SU-DHL-6 (cell line): Measurements from ENCODE around the gene ZBTB24.
"Not testable (repeated sequence)": the region's sequence is repeated elsewhere in the genome, so short reads cannot be mapped to it uniquely, and the experiment has no call there.

Experiments used
- H2AFZ ChIP-seq: fragments of 200-600 bp; sonication (generic); 2 replicates; pipeline ENCODE4 v1.6.1; 2014; ENCODE audit warnings: low read depth, mild to moderate bottlenecking, moderate library complexity, mixed read lengths, antibody characterized with exemption, low read length; ENCODE audit not compliant: severe bottlenecking
- H3F3A ChIP-seq: fragments of 200-600 bp; shearing (Covaris generic); 2 replicates; pipeline ENCODE4 v1.6.0; 2016; ENCODE audit warnings: antibody characterized with exemption, mild to moderate bottlenecking; ENCODE audit not compliant: insufficient read depth
- H3K27ac ChIP-seq: fragments of 200-600 bp; sonication (generic); 2 replicates; pipeline ENCODE4 v1.5.1; 2016; ENCODE audit warnings: low read depth, mild to moderate bottlenecking, low read length, moderate library complexity, mixed read lengths
- H3K27me3 ChIP-seq: fragments of 200-600 bp; sonication (generic), shearing (Covaris generic); 2 replicates; pipeline ENCODE4 v1.6.0; 2014; ENCODE audit warnings: mild to moderate bottlenecking, low read length
- H3K36me3 ChIP-seq: fragments of 200-600 bp; sonication (generic); 2 replicates; pipeline ENCODE4 v1.6.1; 2014; ENCODE audit warnings: mild to moderate bottlenecking, low read length, mixed read lengths
- H3K4me2 ChIP-seq: fragments of 300-600, 200-600 bp; shearing (Covaris generic), sonication (generic); 2 replicates; pipeline ENCODE4 v1.6.0; 2014; ENCODE audit warnings: low read length, low read depth, mild to moderate bottlenecking; ENCODE audit not compliant: poor library complexity, severe bottlenecking
- H3K4me3 ChIP-seq: fragments of 200-600 bp; sonication (generic); 2 replicates; pipeline ENCODE4 v1.5.1; 2014; ENCODE audit warnings: antibody characterized with exemption, low read length, mild to moderate bottlenecking, mixed read lengths; ENCODE audit not compliant: insufficient read depth, poor library complexity, severe bottlenecking
- H3K79me2 ChIP-seq: fragments of 200-600 bp; sonication (generic); 2 replicates; pipeline ENCODE4 v1.6.1; 2014; ENCODE audit warnings: mild to moderate bottlenecking, low read length, moderate library complexity; ENCODE audit not compliant: insufficient read depth
- H3K9ac ChIP-seq: fragments of 200-600 bp; sonication (generic); 2 replicates; pipeline ENCODE4 v1.7.0; 2014; ENCODE audit warnings: mild to moderate bottlenecking, low read length
- H3K9me2 ChIP-seq: fragments of 200-600 bp; sonication (generic); replicated peaks from 2 replicates; pipeline ENCODE4 v1.6.1; 2014; ENCODE audit warnings: low read length; ENCODE audit not compliant: insufficient read depth
- H3K9me3 ChIP-seq: fragments of 200-600 bp; sonication (generic); 2 replicates; pipeline ENCODE4 v1.6.1; 2014; ENCODE audit warnings: low read length, mixed read lengths; ENCODE audit not compliant: insufficient read depth
- H4K20me1 ChIP-seq: fragments of 200-600 bp; sonication (generic); 2 replicates; pipeline ENCODE4 v1.6.1; 2014; ENCODE audit warnings: low read depth, mild to moderate bottlenecking, antibody characterized with exemption, low read length, moderate library complexity, mixed read lengths
- CTCF ChIP-seq: fragments of 200-600 bp; sonication (generic); IDR thresholded peaks from one replicate; pipeline ENCODE4 v1.5.1; 2017; ENCODE audit warnings: antibody characterized with exemption, mild to moderate bottlenecking, low read length, moderate library complexity; ENCODE audit not compliant: insufficient read depth, poor library complexity, severe bottlenecking
- EZH2phosphoT487 ChIP-seq: fragments of 200-600 bp; sonication (generic), shearing (Covaris generic); conservative IDR thresholded peaks from 2 replicates; pipeline ENCODE4 v1.6.1; 2018; ENCODE audit warnings: mild to moderate bottlenecking, antibody characterized with exemption, low read length, moderate library complexity, mixed read lengths

Gene ZBTB24

GRCh38 chr6:109465772-109466171 lies 17.2 kb downstream of the ZBTB24 start:
- Histone ChIP-seq H3K9me2 (no peaks in the 10 kb centered on the region), H3F3A (no peaks in the 10 kb centered on the region), H3K27me3 (no peaks in the 10 kb centered on the region), H3K9ac (no peak overlapping the region), H3K9me3 (no peaks in the 10 kb centered on the region), H3K4me2 (no peak overlapping the region), H3K4me3 (no peak overlapping the region), H2AFZ (no peak overlapping the region), H3K79me2 (peaks cover 21% of the 10 kb centered on the region), H3K27ac (no peak overlapping the region), H3K36me3 (peaks cover 59% of the 10 kb centered on the region), H4K20me1 (no peaks in the 10 kb centered on the region)
- no peak for TF ChIP-seq CTCF
- no peak for TF ChIP-seq EZH2phosphoT487

- no peaks in the 10 kb centered on the region for H3K27me3 ChIP-seq
Observed at GRCh38 chr6:109461733-109462526, 21.1 kb downstream of the ZBTB24 start.

GRCh38 chr6:109461205-109461604 lies 21.8 kb downstream of the ZBTB24 start:
- not testable (repeated sequence) for H3K27ac ChIP-seq, H3K4me3 ChIP-seq, H3K9me2 ChIP-seq, H3K9ac ChIP-seq, H2AFZ ChIP-seq, H3K9me3 ChIP-seq, H4K20me1 ChIP-seq, H3K4me2 ChIP-seq, H3K27me3 ChIP-seq
- peaks cover 34% of the 10 kb centered on the region for H3F3A ChIP-seq
- peaks cover 20% of the 10 kb centered on the region for H3K79me2 ChIP-seq
- peaks cover 41% of the 10 kb centered on the region for H3K36me3 ChIP-seq

More at GRCh38 chr6:109461733-109462526, 21.1 kb downstream of the ZBTB24 start:
- no peaks in the 10 kb centered on the region for H4K20me1 ChIP-seq
- H2AFZ ChIP-seq: no peak overlapping the region
- H3K9me3 ChIP-seq: no peaks in the 10 kb centered on the region
- H3K27ac ChIP-seq: no peak overlapping the region
- H3K4me3 ChIP-seq: no peak overlapping the region
- H3K4me2 ChIP-seq: no peak overlapping the region
- peaks cover 27% of the 10 kb centered on the region for H3F3A ChIP-seq
- H3K9ac ChIP-seq: no peak overlapping the region
- no peaks in the 10 kb centered on the region for H3K9me2 ChIP-seq
- no peak for TF ChIP-seq EZH2phosphoT487
- no peak for TF ChIP-seq CTCF
- peaks cover 48% of the 10 kb centered on the region for H3K36me3 ChIP-seq
- H3K79me2 ChIP-seq: peaks cover 21% of the 10 kb centered on the region

GRCh38 chr6:109460161-109460829 lies 22.7 kb downstream of the ZBTB24 start:
- peaks cover 35% of the 10 kb centered on the region for H3F3A ChIP-seq
- H3K27ac ChIP-seq: peak overlapping the region; percentile 16; the same call in 1 of the 2 replicates
- H3K9ac ChIP-seq: no peak overlapping the region
- H3K4me3 ChIP-seq: no peak overlapping the region
- H3K9me3 ChIP-seq: no peaks in the 10 kb centered on the region
- H3K79me2 ChIP-seq: peaks cover 11% of the 10 kb centered on the region; the same call in 1 of the 2 replicates
- H3K9me2 ChIP-seq: no peaks in the 10 kb centered on the region
- H3K36me3 ChIP-seq: peaks cover 32% of the 10 kb centered on the region
- H3K4me2 ChIP-seq: no peak overlapping the region
- H3K27me3 ChIP-seq: no peaks in the 10 kb centered on the region
- no peaks in the 10 kb centered on the region for H4K20me1 ChIP-seq
- no peak overlapping the region for H2AFZ ChIP-seq
- TF ChIP-seq EZH2phosphoT487 (no peak), CTCF (no peak)
